Hepatocyte (in vitro differentiated cells): ENCODE results near the gene CACTIN. TPM values are rescaled to one million over a fixed set of nuclear protein-coding genes. Genes with fewer than 3 reads are reported as not detected.

Experiments used
- DNase-seq: peaks from one replicate; pipeline ENCODE4 v3.0.0-alpha.2; 2016; ENCODE audit warnings: low spot score
- H2AFZ ChIP-seq: fragments of 200-600 bp; sonication (generic); 2 replicates; pipeline ENCODE4 v1.6.0; 2016; ENCODE audit warnings: antibody characterized with exemption, mild to moderate bottlenecking
- H3K27ac ChIP-seq: fragments of 200-600 bp; sonication (generic); 2 replicates; pipeline ENCODE4 v1.5.1; 2016; ENCODE audit warnings: mild to moderate bottlenecking
- H3K27me3 ChIP-seq: fragments of 200-600 bp; sonication (generic); 2 replicates; pipeline ENCODE4 v1.6.1; 2016
- H3K36me3 ChIP-seq: fragments of 200-600 bp; sonication (generic); replicated peaks from 2 replicates; pipeline ENCODE4 v1.5.1; 2016; ENCODE audit warnings: low read depth; ENCODE audit not compliant: insufficient read depth
- H3K4me1 ChIP-seq: fragments of 200-600 bp; sonication (generic); 2 replicates; pipeline ENCODE4 v1.5.1; 2016; ENCODE audit warnings: mild to moderate bottlenecking, moderate library complexity; ENCODE audit not compliant: insufficient read depth
- H3K4me2 ChIP-seq: fragments of 200-600 bp; sonication (generic); 2 replicates; pipeline ENCODE4 v1.6.0; 2016
- H3K4me3 ChIP-seq: fragments of 200-600 bp; sonication (generic); 2 replicates; pipeline ENCODE4 v1.5.1; 2016; ENCODE audit warnings: mild to moderate bottlenecking
- H3K79me2 ChIP-seq: fragments of 200-600 bp; sonication (generic); 2 replicates; pipeline ENCODE4 v1.6.0; 2017; ENCODE audit warnings: mild to moderate bottlenecking
- H3K9me2 ChIP-seq: fragments of 200-600 bp; sonication (generic); replicated peaks from 2 replicates; pipeline ENCODE4 v1.6.0; 2017; ENCODE audit warnings: mild to moderate bottlenecking; ENCODE audit not compliant: insufficient read depth
- H3K9me3 ChIP-seq: fragments of 200-600 bp; sonication (generic); 2 replicates; pipeline ENCODE4 v1.5.1; 2016; ENCODE audit warnings: low read depth, mild to moderate bottlenecking
- H4K20me1 ChIP-seq: fragments of 200-600 bp; sonication (generic); 2 replicates; pipeline ENCODE4 v1.6.0; 2016; ENCODE audit warnings: mild to moderate bottlenecking; ENCODE audit not compliant: insufficient read depth, poor library complexity, severe bottlenecking
- EZH2 ChIP-seq: fragments of 200-600 bp; sonication (generic); IDR thresholded peaks from 2 replicates; pipeline ENCODE4 v1.6.1; 2016; ENCODE audit warnings: antibody characterized with exemption, mild to moderate bottlenecking, borderline replicate concordance
- EZH2phosphoT487 ChIP-seq: fragments of 200-600 bp; sonication (generic); IDR thresholded peaks from one replicate; pipeline ENCODE4 v1.6.1; 2018; ENCODE audit warnings: antibody characterized with exemption, mild to moderate bottlenecking, low read depth, moderate library complexity; ENCODE audit not compliant: unreplicated experiment, severe bottlenecking
- WGBS: methylation state at CpG from one replicate; pipeline ENCODE4 v1.1.6; 2016; ENCODE audit warnings: low lambda C conversion rate; ENCODE audit errors: missing lambda C conversion rate; 5-methylcytosine and 5-hydroxymethylcytosine counted together
- polyA plus RNA-seq: library from polyadenylated mRNA; unstranded; fragments of >200 nt; fragmentation: Nextera tagmentation; extraction: Ambion mirVana; gene quantifications from 2 replicates; pipeline ENCODE4 v1.2.1, GENCODE V29; 2016
- total RNA-seq: library from RNA; depleted of rRNA; stranded (reverse); fragments of >200 nt; gene quantifications from 2 replicates; pipeline ENCODE4 v1.2.3, GENCODE V29; 2014
- TF ChIP-seq, protein P1 (sequence below): fragments of 200-600 bp; sonication (generic); IDR thresholded peaks from 2 replicates; pipeline ENCODE4 v1.5.1; 2016; ENCODE audit warnings: antibody characterized with exemption, mild to moderate bottlenecking; ENCODE audit not compliant: poor library complexity

CACTIN gene
- total and polyA plus RNA-seq, 2 experiments from 2014 or later = 15.7 to 18.3 TPM

DNA sequence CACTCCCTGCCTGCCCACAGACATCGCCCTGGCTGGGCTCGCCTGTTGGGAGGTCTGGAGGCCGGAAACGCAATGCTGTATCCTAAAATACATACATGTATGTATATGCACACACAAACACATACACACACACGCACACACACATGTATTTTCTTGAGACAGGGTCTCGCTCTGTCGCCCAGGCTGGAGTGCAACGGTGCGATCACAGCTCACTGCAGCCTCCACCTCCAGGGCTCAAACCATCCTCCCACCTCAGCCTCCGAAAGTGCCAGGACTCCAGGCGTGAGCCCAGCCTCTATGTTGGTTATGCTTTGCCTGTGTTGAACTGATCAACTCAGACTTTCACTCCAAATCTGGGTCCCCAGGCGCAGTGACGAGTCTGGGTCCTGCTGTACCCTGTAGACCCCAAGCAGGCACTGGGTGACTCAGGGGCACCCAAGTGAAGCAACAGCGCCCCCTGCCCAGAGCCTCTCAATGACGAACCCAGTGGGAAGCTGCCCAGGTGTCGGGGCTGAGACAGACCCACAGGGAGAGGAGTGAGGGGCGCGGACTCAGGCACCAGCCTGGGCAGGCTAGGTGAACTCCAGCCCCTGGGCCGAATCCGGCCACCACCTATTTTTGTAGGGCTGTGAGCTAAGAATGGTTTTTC lies 27.4 kb upstream of the CACTIN start:
- Histone ChIP-seq H3K27ac (no peak overlapping the region), H3K9me3 (no peaks in the 10 kb centered on the region), H3K79me2 (no peaks in the 10 kb centered on the region), H3K4me3 (no peak overlapping the region), H3K36me3 (no peaks in the 10 kb centered on the region), H3K27me3 (no peaks in the 10 kb centered on the region), H3K9me2 (no peaks in the 10 kb centered on the region), H3K4me2 (no peak overlapping the region), H4K20me1 (no peaks in the 10 kb centered on the region), H2AFZ (no peak overlapping the region), H3K4me1 (no peaks in the 10 kb centered on the region)
- DNase-seq = no peak
- WGBS = 97% methylated on average over 20 of the region's 20 CpGs
- TF ChIP-seq, protein P1, sequence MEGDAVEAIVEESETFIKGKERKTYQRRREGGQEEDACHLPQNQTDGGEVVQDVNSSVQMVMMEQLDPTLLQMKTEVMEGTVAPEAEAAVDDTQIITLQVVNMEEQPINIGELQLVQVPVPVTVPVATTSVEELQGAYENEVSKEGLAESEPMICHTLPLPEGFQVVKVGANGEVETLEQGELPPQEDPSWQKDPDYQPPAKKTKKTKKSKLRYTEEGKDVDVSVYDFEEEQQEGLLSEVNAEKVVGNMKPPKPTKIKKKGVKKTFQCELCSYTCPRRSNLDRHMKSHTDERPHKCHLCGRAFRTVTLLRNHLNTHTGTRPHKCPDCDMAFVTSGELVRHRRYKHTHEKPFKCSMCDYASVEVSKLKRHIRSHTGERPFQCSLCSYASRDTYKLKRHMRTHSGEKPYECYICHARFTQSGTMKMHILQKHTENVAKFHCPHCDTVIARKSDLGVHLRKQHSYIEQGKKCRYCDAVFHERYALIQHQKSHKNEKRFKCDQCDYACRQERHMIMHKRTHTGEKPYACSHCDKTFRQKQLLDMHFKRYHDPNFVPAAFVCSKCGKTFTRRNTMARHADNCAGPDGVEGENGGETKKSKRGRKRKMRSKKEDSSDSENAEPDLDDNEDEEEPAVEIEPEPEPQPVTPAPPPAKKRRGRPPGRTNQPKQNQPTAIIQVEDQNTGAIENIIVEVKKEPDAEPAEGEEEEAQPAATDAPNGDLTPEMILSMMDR = no peak
- no peak for TF ChIP-seq EZH2
- no peak for TF ChIP-seq EZH2phosphoT487

GRCh38 chr19:3653081-3653795 lies 26.6 kb upstream of the CACTIN start:
- Histone ChIP-seq H3K9me3 (no peaks in the 10 kb centered on the region), H4K20me1 (no peaks in the 10 kb centered on the region), H2AFZ (no peak overlapping the region), H3K27me3 (no peaks in the 10 kb centered on the region), H3K4me1 (no peaks in the 10 kb centered on the region), H3K79me2 (no peaks in the 10 kb centered on the region), H3K27ac (no peak overlapping the region), H3K4me2 (no peak overlapping the region), H3K36me3 (no peaks in the 10 kb centered on the region), H3K4me3 (no peak overlapping the region), H3K9me2 (no peaks in the 10 kb centered on the region)
- 97% methylated on average over 32 of the region's 37 CpGs for WGBS
- TF ChIP-seq EZH2phosphoT487 (no peak), EZH2 (no peak)
- TF ChIP-seq, protein P1 = no peak
- no peak for DNase-seq

DNA sequence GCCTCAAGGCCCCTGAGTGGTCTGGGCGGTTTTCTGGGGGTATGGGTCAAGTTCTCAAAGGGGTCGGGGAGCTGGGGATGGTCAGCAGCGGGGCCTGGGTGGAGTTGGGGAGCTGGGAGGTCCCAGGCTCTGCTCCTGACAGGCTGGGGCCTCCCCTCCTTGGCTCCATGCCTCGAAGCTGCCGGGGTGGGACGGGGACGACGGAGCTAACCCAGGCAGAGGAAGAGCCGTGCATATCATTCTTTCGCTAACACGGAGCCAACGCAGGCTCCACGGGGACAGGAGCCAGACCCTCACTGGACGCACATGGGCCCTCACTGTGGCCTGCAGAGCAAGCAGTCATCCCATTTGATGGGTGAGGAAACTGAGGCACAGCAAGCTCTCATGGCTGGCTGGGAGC lies 25.8 kb upstream of the CACTIN start:
- 98% methylated on average over 14 of the region's 14 CpGs for WGBS
- Histone ChIP-seq H3K27ac (no peak overlapping the region), H3K9me2 (no peaks in the 10 kb centered on the region), H3K36me3 (no peaks in the 10 kb centered on the region), H3K4me2 (no peak overlapping the region), H3K4me3 (no peak overlapping the region), H3K27me3 (no peaks in the 10 kb centered on the region), H3K79me2 (no peaks in the 10 kb centered on the region), H3K9me3 (no peaks in the 10 kb centered on the region), H2AFZ (no peak overlapping the region), H3K4me1 (no peaks in the 10 kb centered on the region), H4K20me1 (no peaks in the 10 kb centered on the region)
- no peak for TF ChIP-seq EZH2
- TF ChIP-seq, protein P1 = no peak
- no peak for TF ChIP-seq EZH2phosphoT487
- DNase-seq = no peak
